ENCODE data around the gene PSTPIP1. TPM values are rescaled to one million over a fixed set of nuclear protein-coding genes. Genes with fewer than 3 reads are reported as not detected.

Gene PSTPIP1
- total RNA-seq, 3 donors from 2014 or later (not counting 1 experiment from before 2014, with no cell fraction given): 218 to 316 (median 228) TPM

GRCh38 chr15:77002436-77002835 is 7.5 kb downstream of the PSTPIP1 start:
- Mint-ChIP-seq H3K4me1 (peaks cover 92% of the 10 kb centered on the region in 2 donors), H3K36me3 (no peaks in the 10 kb centered on the region), H3K27ac (peak overlapping the region; percentile 92 to 95), H3K4me3 (peak overlapping the region; percentile 82), H3K27me3 (ENCODE audit: low read depth in 2 of 2) (no peaks in the 10 kb centered on the region), H3K9me3 (no peaks in the 10 kb centered on the region)
- H3K4me3 ChIP-seq (ENCODE audit: low read length): no peak overlapping the region
- TF ChIP-seq CTCF (IDR thresholded peaks at IDR 0.05): no peak
- no peaks in the 10 kb centered on the region for H3K9me3 ChIP-seq (ENCODE audit: control insufficient read depth, insufficient read depth, low read length)
- intact Hi-C loops (cut with micrococcal nuclease): no loop called here
- ATAC-seq: no peak
- peaks cover 86% of the 10 kb centered on the region for H3K4me1 ChIP-seq (ENCODE audit: control insufficient read depth, insufficient read depth, low read length)
- DNase-seq: no peak
- H3K36me3 ChIP-seq (ENCODE audit: control insufficient read depth, insufficient read depth, low read length): peaks cover 31% of the 10 kb centered on the region
- H3K27me3 ChIP-seq (ENCODE audit: control insufficient read depth, insufficient read depth, low read length): no peaks in the 10 kb centered on the region
- 2% methylated on average over 7 of the region's 7 CpGs for WGBS (ENCODE audit: insufficient coverage)
- H3K27ac ChIP-seq (ENCODE audit: low read length): peak overlapping the region; percentile 83

GRCh38 chr15:77002954-77003912 is 8.3 kb downstream of the PSTPIP1 start:
- TF ChIP-seq CTCF (IDR thresholded peaks at IDR 0.05): no peak
- Mint-ChIP-seq H3K27ac (peak overlapping the region; percentile 92 to 95), H3K9me3 (no peaks in the 10 kb centered on the region), H3K36me3 (no peaks in the 10 kb centered on the region), H3K27me3 (ENCODE audit: low read depth in 2 of 2) (no peaks in the 10 kb centered on the region), H3K4me1 (peaks cover 84% of the 10 kb centered on the region in 2 donors), H3K4me3 (peak overlapping the region; percentile 82)
- no peaks in the 10 kb centered on the region for H3K27me3 ChIP-seq (ENCODE audit: control insufficient read depth, insufficient read depth, low read length)
- H3K36me3 ChIP-seq (ENCODE audit: control insufficient read depth, insufficient read depth, low read length): peaks cover 35% of the 10 kb centered on the region
- no peaks in the 10 kb centered on the region for H3K9me3 ChIP-seq (ENCODE audit: control insufficient read depth, insufficient read depth, low read length)
- ATAC-seq (peak; percentile 51 to 82 (median 78)), DNase-seq (peak; percentile 44 to 87)
- no peak overlapping the region for H3K4me3 ChIP-seq (ENCODE audit: low read length)
- H3K27ac ChIP-seq (ENCODE audit: low read length): peak overlapping the region; percentile 83
- peaks cover 86% of the 10 kb centered on the region for H3K4me1 ChIP-seq (ENCODE audit: control insufficient read depth, insufficient read depth, low read length)
- 22% methylated on average over 11 of the region's 16 CpGs for WGBS (ENCODE audit: insufficient coverage)
- intact Hi-C loops (cut with micrococcal nuclease): loop anchor here (1.0 kb wide), 1 partner anchor 11 kb away; no protein-coding TSS in a partner anchor

DNA sequence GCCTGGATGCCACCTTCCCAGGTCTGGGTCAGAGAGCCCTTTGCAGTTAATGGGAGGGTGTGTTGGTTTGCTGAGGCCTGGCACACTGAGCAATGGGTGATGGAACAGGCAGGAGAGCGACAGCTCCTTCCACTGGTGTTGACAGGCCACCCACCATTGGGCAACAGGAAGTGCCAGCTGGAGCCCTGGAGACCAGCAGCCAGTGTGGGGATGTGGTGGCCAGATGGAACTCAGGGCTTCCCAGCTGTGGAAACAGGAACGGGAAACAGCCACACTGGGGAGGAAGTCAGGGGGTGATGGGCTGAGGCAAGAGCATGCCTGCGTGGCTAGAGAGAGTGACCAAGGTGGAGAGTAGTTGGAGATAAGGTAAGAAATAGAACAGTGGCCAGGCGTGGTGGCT is 9.3 kb downstream of the PSTPIP1 start:
- Mint-ChIP-seq H3K4me3 (peak overlapping the region; percentile 82), H3K9me3 (no peaks in the 10 kb centered on the region), H3K27ac (peak overlapping the region; percentile 92 to 95), H3K4me1 (peaks cover 74 to 80% of the 10 kb centered on the region in 2 donors), H3K27me3 (ENCODE audit: low read depth in 2 of 2) (no peaks in the 10 kb centered on the region), H3K36me3 (no peaks in the 10 kb centered on the region)
- no peak overlapping the region for H3K4me3 ChIP-seq (ENCODE audit: low read length)
- H3K27ac ChIP-seq (ENCODE audit: low read length): peak overlapping the region; percentile 83
- no peak for DNase-seq
- H3K9me3 ChIP-seq (ENCODE audit: control insufficient read depth, insufficient read depth, low read length): no peaks in the 10 kb centered on the region
- WGBS (ENCODE audit: insufficient coverage): 26% methylated on average over 4 of the region's 4 CpGs
- peaks cover 44% of the 10 kb centered on the region for H3K36me3 ChIP-seq (ENCODE audit: control insufficient read depth, insufficient read depth, low read length)
- H3K4me1 ChIP-seq (ENCODE audit: control insufficient read depth, insufficient read depth, low read length): peaks cover 86% of the 10 kb centered on the region
- ATAC-seq: no peak
- TF ChIP-seq CTCF (IDR thresholded peaks at IDR 0.05): no peak
- no peaks in the 10 kb centered on the region for H3K27me3 ChIP-seq (ENCODE audit: control insufficient read depth, insufficient read depth, low read length)
- intact Hi-C loops (cut with micrococcal nuclease): no loop called here
